SU-DHL-6 (cell line): Measurements from ENCODE around the gene TM4SF18.
"Not testable (repeated sequence)": the region's sequence is repeated elsewhere in the genome, so short reads cannot be mapped to it uniquely, and the experiment has no call there.

Experiments
- H2AFZ ChIP-seq: fragments of 200-600 bp; sonication (generic); 2 replicates; pipeline ENCODE4 v1.6.1; 2014; ENCODE audit warnings: low read depth, mild to moderate bottlenecking, moderate library complexity, mixed read lengths, antibody characterized with exemption, low read length; ENCODE audit not compliant: severe bottlenecking
- H3F3A ChIP-seq: fragments of 200-600 bp; shearing (Covaris generic); 2 replicates; pipeline ENCODE4 v1.6.0; 2016; ENCODE audit warnings: antibody characterized with exemption, mild to moderate bottlenecking; ENCODE audit not compliant: insufficient read depth
- H3K27ac ChIP-seq: fragments of 200-600 bp; sonication (generic); 2 replicates; pipeline ENCODE4 v1.5.1; 2016; ENCODE audit warnings: low read depth, mild to moderate bottlenecking, low read length, moderate library complexity, mixed read lengths
- H3K27me3 ChIP-seq: fragments of 200-600 bp; sonication (generic), shearing (Covaris generic); 2 replicates; pipeline ENCODE4 v1.6.0; 2014; ENCODE audit warnings: mild to moderate bottlenecking, low read length
- H3K36me3 ChIP-seq: fragments of 200-600 bp; sonication (generic); 2 replicates; pipeline ENCODE4 v1.6.1; 2014; ENCODE audit warnings: mild to moderate bottlenecking, low read length, mixed read lengths
- H3K4me2 ChIP-seq: fragments of 300-600, 200-600 bp; shearing (Covaris generic), sonication (generic); 2 replicates; pipeline ENCODE4 v1.6.0; 2014; ENCODE audit warnings: low read length, low read depth, mild to moderate bottlenecking; ENCODE audit not compliant: poor library complexity, severe bottlenecking
- H3K4me3 ChIP-seq: fragments of 200-600 bp; sonication (generic); 2 replicates; pipeline ENCODE4 v1.5.1; 2014; ENCODE audit warnings: antibody characterized with exemption, low read length, mild to moderate bottlenecking, mixed read lengths; ENCODE audit not compliant: insufficient read depth, poor library complexity, severe bottlenecking
- H3K79me2 ChIP-seq: fragments of 200-600 bp; sonication (generic); 2 replicates; pipeline ENCODE4 v1.6.1; 2014; ENCODE audit warnings: mild to moderate bottlenecking, low read length, moderate library complexity; ENCODE audit not compliant: insufficient read depth
- H3K9ac ChIP-seq: fragments of 200-600 bp; sonication (generic); 2 replicates; pipeline ENCODE4 v1.7.0; 2014; ENCODE audit warnings: mild to moderate bottlenecking, low read length
- H3K9me2 ChIP-seq: fragments of 200-600 bp; sonication (generic); replicated peaks from 2 replicates; pipeline ENCODE4 v1.6.1; 2014; ENCODE audit warnings: low read length; ENCODE audit not compliant: insufficient read depth
- H3K9me3 ChIP-seq: fragments of 200-600 bp; sonication (generic); 2 replicates; pipeline ENCODE4 v1.6.1; 2014; ENCODE audit warnings: low read length, mixed read lengths; ENCODE audit not compliant: insufficient read depth
- H4K20me1 ChIP-seq: fragments of 200-600 bp; sonication (generic); 2 replicates; pipeline ENCODE4 v1.6.1; 2014; ENCODE audit warnings: low read depth, mild to moderate bottlenecking, antibody characterized with exemption, low read length, moderate library complexity, mixed read lengths
- EZH2phosphoT487 ChIP-seq: fragments of 200-600 bp; sonication (generic), shearing (Covaris generic); conservative IDR thresholded peaks from 2 replicates; pipeline ENCODE4 v1.6.1; 2018; ENCODE audit warnings: mild to moderate bottlenecking, antibody characterized with exemption, low read length, moderate library complexity, mixed read lengths
- TF ChIP-seq, protein P1 (sequence below): fragments of 200-600 bp; sonication (generic); IDR thresholded peaks from one replicate; pipeline ENCODE4 v1.5.1; 2017; ENCODE audit warnings: antibody characterized with exemption, mild to moderate bottlenecking, low read length, moderate library complexity; ENCODE audit not compliant: insufficient read depth, poor library complexity, severe bottlenecking

TM4SF18 gene

DNA sequence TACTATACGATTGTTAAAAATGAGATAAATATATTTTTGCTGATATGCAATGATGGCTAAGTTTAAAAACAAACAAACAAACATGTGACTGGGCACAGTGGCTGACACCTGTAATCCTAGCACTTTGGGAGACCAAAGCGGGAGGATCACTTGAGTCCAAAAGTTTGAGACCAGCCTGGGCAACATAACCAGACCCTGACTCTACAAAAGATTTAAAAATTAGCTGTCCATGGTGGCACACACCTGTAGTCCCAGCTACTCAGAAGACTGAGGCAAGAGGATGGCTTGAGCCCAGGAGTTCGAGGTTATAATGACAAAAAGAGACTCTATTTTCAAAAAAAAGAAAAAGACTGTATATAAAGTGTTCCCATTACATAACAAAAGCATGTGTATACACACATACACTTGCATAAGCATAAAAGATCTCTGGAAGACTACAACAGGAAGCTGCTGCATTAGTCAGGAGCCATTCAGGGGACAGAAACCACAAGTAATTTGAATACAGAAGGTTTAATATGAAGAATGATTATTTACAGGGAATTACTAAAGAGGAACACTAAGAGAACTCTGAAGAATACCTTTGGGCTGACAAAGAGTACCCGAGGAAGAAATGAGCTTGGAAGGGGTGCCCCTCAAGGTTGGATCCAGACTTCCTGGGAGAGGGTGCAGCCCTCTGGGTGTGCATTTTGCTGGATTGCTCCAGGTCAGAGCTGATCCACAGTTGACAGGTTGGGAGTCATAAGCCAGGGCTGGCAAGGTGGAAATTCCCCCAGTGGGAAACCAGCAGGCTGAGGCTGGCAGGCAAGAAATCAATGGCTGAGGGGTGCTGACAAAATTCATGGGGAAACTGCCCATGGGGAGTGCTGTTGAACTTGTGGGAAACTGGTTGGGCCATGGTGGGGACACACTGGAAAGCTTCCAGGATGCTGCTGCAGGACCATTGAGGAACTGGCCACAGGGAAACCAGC, 9.3 kb upstream of the TM4SF18 start:
- no peaks in the 10 kb centered on the region; the same call in 1 of the 2 replicates for H4K20me1 ChIP-seq
- no peaks in the 10 kb centered on the region for H3K36me3 ChIP-seq
- H3K4me3 ChIP-seq: no peak overlapping the region
- TF ChIP-seq, protein P1, sequence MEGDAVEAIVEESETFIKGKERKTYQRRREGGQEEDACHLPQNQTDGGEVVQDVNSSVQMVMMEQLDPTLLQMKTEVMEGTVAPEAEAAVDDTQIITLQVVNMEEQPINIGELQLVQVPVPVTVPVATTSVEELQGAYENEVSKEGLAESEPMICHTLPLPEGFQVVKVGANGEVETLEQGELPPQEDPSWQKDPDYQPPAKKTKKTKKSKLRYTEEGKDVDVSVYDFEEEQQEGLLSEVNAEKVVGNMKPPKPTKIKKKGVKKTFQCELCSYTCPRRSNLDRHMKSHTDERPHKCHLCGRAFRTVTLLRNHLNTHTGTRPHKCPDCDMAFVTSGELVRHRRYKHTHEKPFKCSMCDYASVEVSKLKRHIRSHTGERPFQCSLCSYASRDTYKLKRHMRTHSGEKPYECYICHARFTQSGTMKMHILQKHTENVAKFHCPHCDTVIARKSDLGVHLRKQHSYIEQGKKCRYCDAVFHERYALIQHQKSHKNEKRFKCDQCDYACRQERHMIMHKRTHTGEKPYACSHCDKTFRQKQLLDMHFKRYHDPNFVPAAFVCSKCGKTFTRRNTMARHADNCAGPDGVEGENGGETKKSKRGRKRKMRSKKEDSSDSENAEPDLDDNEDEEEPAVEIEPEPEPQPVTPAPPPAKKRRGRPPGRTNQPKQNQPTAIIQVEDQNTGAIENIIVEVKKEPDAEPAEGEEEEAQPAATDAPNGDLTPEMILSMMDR: no peak
- no peak for TF ChIP-seq EZH2phosphoT487
- no peaks in the 10 kb centered on the region for H3K9me3 ChIP-seq
- no peak overlapping the region for H3K27ac ChIP-seq
- H3K9ac ChIP-seq: no peak overlapping the region
- H3F3A ChIP-seq: no peaks in the 10 kb centered on the region
- H2AFZ ChIP-seq: no peak overlapping the region
- no peaks in the 10 kb centered on the region for H3K79me2 ChIP-seq
- no peaks in the 10 kb centered on the region for H3K9me2 ChIP-seq
- no peak overlapping the region for H3K4me2 ChIP-seq
- H3K27me3 ChIP-seq: no peaks in the 10 kb centered on the region

DNA sequence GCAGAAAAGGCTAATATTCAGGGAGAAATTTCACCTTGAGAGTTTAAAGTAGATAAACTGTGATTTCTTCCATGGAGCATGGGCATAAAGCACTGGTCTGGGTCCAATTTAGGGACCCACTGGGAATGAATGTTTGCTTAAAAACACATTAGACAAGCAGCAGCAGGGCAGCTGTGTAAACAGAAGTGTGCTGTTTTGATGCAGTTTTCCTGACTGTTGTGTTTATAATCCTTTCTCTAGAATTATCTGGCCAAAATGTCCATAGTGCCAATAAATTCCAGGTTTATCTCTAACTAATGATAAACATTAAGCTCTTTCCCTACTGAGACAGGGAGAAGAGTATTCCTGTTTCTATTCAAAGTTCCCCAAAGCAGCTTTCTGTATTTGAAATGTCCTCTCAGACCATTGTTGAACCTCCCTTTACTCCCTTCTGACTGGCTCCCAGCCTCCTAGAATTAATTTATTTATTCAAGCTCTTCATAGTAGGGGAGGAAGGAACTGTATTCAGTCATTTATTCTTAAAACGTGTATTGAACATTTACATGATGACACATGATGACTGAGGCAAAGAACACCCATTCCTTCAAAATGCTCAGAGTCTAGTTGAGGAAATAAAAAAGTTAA, 7.0 kb upstream of the TM4SF18 start:
- TF ChIP-seq, protein P1: no peak
- TF ChIP-seq EZH2phosphoT487: no peak
- Histone ChIP-seq H3K79me2 (no peaks in the 10 kb centered on the region), H3K27ac (no peak overlapping the region), H3K9me3 (no peaks in the 10 kb centered on the region), H2AFZ (no peak overlapping the region), H3K27me3 (no peaks in the 10 kb centered on the region), H3F3A (no peaks in the 10 kb centered on the region), H3K4me3 (no peak overlapping the region), H3K4me2 (no peak overlapping the region), H3K36me3 (no peaks in the 10 kb centered on the region), H3K9ac (no peak overlapping the region), H3K9me2 (no peaks in the 10 kb centered on the region), H4K20me1 (no peaks in the 10 kb centered on the region; the same call in 1 of the 2 replicates)

DNA sequence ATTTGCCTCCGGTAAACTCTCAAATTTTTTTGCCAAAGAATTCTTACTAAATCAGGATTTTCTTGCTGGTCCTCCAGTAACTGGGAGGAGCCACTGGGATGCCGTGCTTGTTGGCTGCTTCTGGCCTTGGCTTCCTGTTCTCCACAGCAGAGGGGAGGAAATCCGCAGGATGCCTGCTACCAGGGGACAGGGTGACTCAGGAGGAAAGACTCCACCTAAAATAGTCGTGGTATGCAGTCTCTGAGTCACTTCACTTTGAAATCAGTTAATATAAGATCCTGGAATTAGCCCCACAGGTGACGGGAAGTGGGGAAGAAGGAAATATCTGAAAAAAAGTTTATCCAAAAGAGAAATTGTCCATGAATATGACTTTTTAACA, 6.5 kb upstream of the TM4SF18 start:
- H2AFZ ChIP-seq: no peak overlapping the region

DNA sequence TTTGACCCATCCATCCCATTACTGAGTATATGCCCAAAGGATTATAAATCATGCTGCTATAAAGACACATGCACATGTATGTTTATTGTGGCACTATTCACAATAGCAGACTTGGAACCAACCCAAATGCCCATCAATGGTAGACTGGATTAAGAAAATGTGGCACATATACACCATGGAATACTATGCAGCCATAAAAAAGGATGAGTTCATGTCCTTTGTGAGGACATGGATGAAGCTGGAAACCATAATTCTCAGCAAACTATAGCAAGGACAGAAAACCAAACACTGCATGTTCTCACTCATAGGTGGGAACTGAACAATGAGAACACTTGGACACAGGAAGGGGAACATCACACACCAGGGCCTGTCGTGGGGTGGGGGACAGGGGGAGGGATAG, 4.0 kb upstream of the TM4SF18 start:
- H3K36me3 ChIP-seq, H3K27ac ChIP-seq, H3K4me2 ChIP-seq, H3K9ac ChIP-seq, H3K4me3 ChIP-seq, H3F3A ChIP-seq, H3K9me2 ChIP-seq, H4K20me1 ChIP-seq, H3K27me3 ChIP-seq, H3K79me2 ChIP-seq, H3K9me3 ChIP-seq, H2AFZ ChIP-seq: not testable (repeated sequence)

More for the DNA sequence above, 6.5 kb upstream of the TM4SF18 start:
- Histone ChIP-seq H3K27ac (no peak overlapping the region), H3K79me2 (no peaks in the 10 kb centered on the region), H3K4me3 (no peak overlapping the region), H3K4me2 (no peak overlapping the region), H3K9me3 (no peaks in the 10 kb centered on the region), H3K9me2 (no peaks in the 10 kb centered on the region), H3K36me3 (no peaks in the 10 kb centered on the region), H4K20me1 (no peaks in the 10 kb centered on the region; the same call in 1 of the 2 replicates), H3K27me3 (no peaks in the 10 kb centered on the region), H3F3A (no peaks in the 10 kb centered on the region), H3K9ac (no peak overlapping the region)
- no peak for TF ChIP-seq EZH2phosphoT487
- TF ChIP-seq, protein P1: no peak
